HFF-Myc (cell line): Measurements from ENCODE around the gene WDR53.
"Not testable (repeated sequence)": the region's sequence is repeated elsewhere in the genome, so short reads cannot be mapped to it uniquely, and the experiment has no call there.

ENCODE experiments used
- DNase-seq: peaks from one replicate; pipeline ENCODE4 v3.0.0-alpha.2; 2011; ENCODE audit warnings: low read depth; ENCODE audit errors: extremely low read depth
- H3K4me3 ChIP-seq: replicated peaks from 2 replicates; pipeline ENCODE4 v1.5.1; 2011; ENCODE audit warnings: low read depth, mild to moderate bottlenecking, control low read depth, low read length
- TF ChIP-seq, protein P1 (sequence below): IDR thresholded peaks from 2 replicates; pipeline ENCODE4 v1.5.1; 2012; ENCODE audit warnings: mild to moderate bottlenecking, low read depth, low read length, control low read depth; ENCODE audit errors: missing control alignments

The WDR53 gene

GRCh38 chr3:196568246-196569002, at the start of gene WDR53, which contains the start of gene FBXO45:
WDR53 (minus strand) TSS chr3:196568554; CDS start chr3:196561475, 7,079 bp downstream.
FBXO45 (plus strand) TSS chr3:196568660; CDS start chr3:196568985, 325 bp downstream.
- TF ChIP-seq, protein P1, sequence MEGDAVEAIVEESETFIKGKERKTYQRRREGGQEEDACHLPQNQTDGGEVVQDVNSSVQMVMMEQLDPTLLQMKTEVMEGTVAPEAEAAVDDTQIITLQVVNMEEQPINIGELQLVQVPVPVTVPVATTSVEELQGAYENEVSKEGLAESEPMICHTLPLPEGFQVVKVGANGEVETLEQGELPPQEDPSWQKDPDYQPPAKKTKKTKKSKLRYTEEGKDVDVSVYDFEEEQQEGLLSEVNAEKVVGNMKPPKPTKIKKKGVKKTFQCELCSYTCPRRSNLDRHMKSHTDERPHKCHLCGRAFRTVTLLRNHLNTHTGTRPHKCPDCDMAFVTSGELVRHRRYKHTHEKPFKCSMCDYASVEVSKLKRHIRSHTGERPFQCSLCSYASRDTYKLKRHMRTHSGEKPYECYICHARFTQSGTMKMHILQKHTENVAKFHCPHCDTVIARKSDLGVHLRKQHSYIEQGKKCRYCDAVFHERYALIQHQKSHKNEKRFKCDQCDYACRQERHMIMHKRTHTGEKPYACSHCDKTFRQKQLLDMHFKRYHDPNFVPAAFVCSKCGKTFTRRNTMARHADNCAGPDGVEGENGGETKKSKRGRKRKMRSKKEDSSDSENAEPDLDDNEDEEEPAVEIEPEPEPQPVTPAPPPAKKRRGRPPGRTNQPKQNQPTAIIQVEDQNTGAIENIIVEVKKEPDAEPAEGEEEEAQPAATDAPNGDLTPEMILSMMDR: no peak

GRCh38 chr3:196617256-196617655, 48.9 kb upstream of the WDR53 start:
- no peak overlapping the region for H3K4me3 ChIP-seq
- DNase-seq: no peak
- TF ChIP-seq, protein P1: no peak

More at GRCh38 chr3:196568246-196569002, at the start of gene WDR53, which contains the start of gene FBXO45:
- DNase-seq: peak; percentile 64
- H3K4me3 ChIP-seq: peak within 1 kb of the TSS; percentile 100

- not testable (repeated sequence) for H3K4me3 ChIP-seq, DNase-seq
These were observed 46.9 kb upstream of the WDR53 start for GRCh38 chr3:196615234-196615633.

DNA sequence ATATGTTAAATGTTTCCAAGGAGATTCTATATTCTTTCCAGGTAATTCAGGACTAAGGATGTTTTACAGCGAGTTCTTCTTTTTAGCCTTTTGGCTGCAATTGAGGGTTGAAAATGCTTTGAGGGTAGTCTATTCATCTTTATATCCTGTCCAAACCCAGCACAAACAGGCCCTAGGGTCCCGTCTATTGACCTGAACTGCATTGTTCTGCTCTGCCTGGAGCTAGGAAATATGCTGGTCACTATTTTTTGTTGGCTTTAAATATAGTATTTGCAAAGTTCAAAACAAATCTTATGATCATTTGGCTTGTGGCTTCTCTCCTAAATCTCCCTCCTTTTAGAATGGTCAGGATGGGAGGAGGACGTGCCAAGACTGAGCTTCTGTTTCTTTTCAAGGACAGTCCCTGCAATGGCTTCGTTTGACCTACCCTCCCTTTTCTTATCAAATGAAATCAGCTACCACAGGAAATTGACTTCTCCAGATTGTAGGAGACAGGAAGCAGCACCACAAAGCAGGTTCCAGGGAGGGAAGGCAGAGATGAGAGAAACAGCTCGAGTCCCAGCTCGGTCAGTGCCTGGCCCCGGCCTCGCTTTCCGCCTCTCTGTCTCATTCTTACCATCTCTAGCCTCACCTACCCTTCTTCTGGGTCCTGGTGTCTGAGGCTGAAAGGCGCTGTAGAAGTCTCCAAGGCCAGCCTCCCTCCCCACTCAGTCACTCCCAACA, 43.6 kb upstream of the WDR53 start:
- no peak overlapping the region for H3K4me3 ChIP-seq
- TF ChIP-seq, protein P1: no peak
- no peak for DNase-seq

DNA sequence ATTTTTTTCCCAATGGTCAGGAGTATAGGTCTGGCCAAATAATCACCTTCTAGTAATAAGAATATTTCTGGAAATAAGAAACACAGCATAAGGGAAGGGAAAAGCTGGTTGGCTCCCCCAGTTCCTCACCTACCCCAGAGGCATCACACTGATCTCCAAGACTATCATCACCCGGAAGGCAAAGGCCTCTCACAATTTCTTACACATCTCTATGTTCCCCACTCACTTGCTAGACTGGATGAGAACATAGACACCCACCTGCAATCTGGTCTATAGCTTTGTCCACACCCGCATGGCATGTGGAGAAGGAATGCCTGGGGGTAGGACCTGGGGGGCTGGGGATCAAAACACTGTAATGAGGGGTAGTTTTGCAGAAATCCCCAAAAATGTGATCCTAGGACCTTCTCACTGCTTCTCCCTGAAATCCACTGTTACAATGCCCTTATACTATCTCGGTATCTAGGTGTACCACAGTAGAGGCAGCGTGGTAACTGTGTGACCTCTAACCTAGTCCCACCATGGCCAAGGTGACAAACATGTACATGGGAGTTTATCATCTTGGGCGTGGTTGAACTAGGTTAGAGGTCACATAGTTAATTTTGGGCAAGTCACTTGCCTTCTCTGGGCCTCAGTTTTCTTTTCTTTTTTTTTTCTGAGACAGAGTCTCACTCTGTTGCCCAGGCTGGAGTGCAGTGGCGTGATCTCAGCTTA, 41.6 kb upstream of the WDR53 start:
- DNase-seq: no peak
- H3K4me3 ChIP-seq: no peak overlapping the region
- TF ChIP-seq, protein P1: no peak

GRCh38 chr3:196609343-196609775, 41.0 kb upstream of the WDR53 start:
- peak; percentile 44 for DNase-seq
- H3K4me3 ChIP-seq: no peak overlapping the region
- TF ChIP-seq, protein P1: peak; percentile 83

GRCh38 chr3:196608693-196609092, 40.3 kb upstream of the WDR53 start:
- TF ChIP-seq, protein P1: no peak
- H3K4me3 ChIP-seq: no peak overlapping the region
- DNase-seq: no peak
